ENCODE data around the gene AKAP6. TPM values are rescaled to one million over a fixed set of nuclear protein-coding genes. Genes with fewer than 3 reads are reported as not detected.

AKAP6 gene
- total RNA-seq, 1 donor from 2014 or later, result 0.53 TPM

GRCh38 chr14:32404784-32405573, 75.9 kb downstream of the AKAP6 start:
- TF ChIP-seq CTCF (IDR thresholded peaks at IDR 0.05), result no peak

GRCh38 chr14:32405856-32406255, 76.8 kb downstream of the AKAP6 start:
- no peaks in the 10 kb centered on the region for H3K9me3 Mint-ChIP-seq
- ATAC-seq (ENCODE audit: low read depth), result no peak
- no peaks in the 10 kb centered on the region for H3K4me1 Mint-ChIP-seq
- no peak overlapping the region for H3K27ac Mint-ChIP-seq
- CTCF ChIA-PET, result no interaction called here
- no peak for DNase-seq
- no peak overlapping the region for H3K4me3 Mint-ChIP-seq
- no peaks in the 10 kb centered on the region for H3K36me3 Mint-ChIP-seq (ENCODE audit: low read depth)
- intact Hi-C loops (cut with micrococcal nuclease), result no loop called here
- no peaks in the 10 kb centered on the region for H3K27me3 Mint-ChIP-seq
- no peak for TF ChIP-seq CTCF (IDR thresholded peaks at IDR 0.05)
- POLR2A ChIA-PET, result no interaction called here

More at GRCh38 chr14:32404784-32405573, 75.9 kb downstream of the AKAP6 start:
- Mint-ChIP-seq H3K27ac (no peak overlapping the region), H3K9me3 (no peaks in the 10 kb centered on the region), H3K4me1 (no peaks in the 10 kb centered on the region), H3K27me3 (no peaks in the 10 kb centered on the region), H3K36me3 (ENCODE audit: low read depth) (no peaks in the 10 kb centered on the region), H3K4me3 (no peak overlapping the region)
- ChIA-PET POLR2A (no interaction called here), CTCF (no interaction called here)
- ATAC-seq (ENCODE audit: low read depth), result no peak
- no peak for DNase-seq
- intact Hi-C loops (cut with micrococcal nuclease), result no loop called here

- no peak for TF ChIP-seq CTCF (IDR thresholded peaks at IDR 0.05)
- DNase-seq (no peak), ATAC-seq (ENCODE audit: low read depth) (no peak)
- Mint-ChIP-seq H3K4me1 (no peaks in the 10 kb centered on the region), H3K27ac (no peak overlapping the region), H3K9me3 (no peaks in the 10 kb centered on the region), H3K27me3 (no peaks in the 10 kb centered on the region), H3K36me3 (ENCODE audit: low read depth) (no peaks in the 10 kb centered on the region), H3K4me3 (no peak overlapping the region)
- ChIA-PET POLR2A (no interaction called here), CTCF (no interaction called here)
- intact Hi-C loops (cut with micrococcal nuclease), result no loop called here
These were observed 78.0 kb downstream of the AKAP6 start for GRCh38 chr14:32407130-32407529.

GRCh38 chr14:32408018-32408417, 78.9 kb downstream of the AKAP6 start:
- Mint-ChIP-seq H3K4me1 (no peaks in the 10 kb centered on the region), H3K27ac (no peak overlapping the region), H3K36me3 (ENCODE audit: low read depth) (no peaks in the 10 kb centered on the region), H3K27me3 (no peaks in the 10 kb centered on the region), H3K4me3 (no peak overlapping the region), H3K9me3 (no peaks in the 10 kb centered on the region)
- intact Hi-C loops (cut with micrococcal nuclease), result no loop called here
- CTCF ChIA-PET, result no interaction called here
- ATAC-seq (ENCODE audit: low read depth) (no peak), DNase-seq (no peak)
- TF ChIP-seq CTCF (IDR thresholded peaks at IDR 0.05), result no peak
- POLR2A ChIA-PET, result no interaction called here

GRCh38 chr14:32412103-32412502, 83.0 kb downstream of the AKAP6 start:
- Mint-ChIP-seq H3K9me3 (no peaks in the 10 kb centered on the region), H3K4me1 (no peaks in the 10 kb centered on the region), H3K36me3 (ENCODE audit: low read depth) (no peaks in the 10 kb centered on the region), H3K27ac (no peak overlapping the region), H3K4me3 (no peak overlapping the region), H3K27me3 (peaks cover 2% of the 10 kb centered on the region)
- ChIA-PET POLR2A (no interaction called here), CTCF (no interaction called here)
- intact Hi-C loops (cut with micrococcal nuclease), result no loop called here
- no peak for ATAC-seq (ENCODE audit: low read depth)
- DNase-seq, result no peak
- no peak for TF ChIP-seq CTCF (IDR thresholded peaks at IDR 0.05)
